Glutamatergic neuron (in vitro differentiated cells): ENCODE measurements around the gene ECM2. TPM values are rescaled to one million over a fixed set of nuclear protein-coding genes. Genes with fewer than 3 reads are reported as not detected.

Experiments used
- DNase-seq: peaks from one replicate; pipeline ENCODE4 v3.0.0; 2022
- H3K27ac Mint-ChIP-seq: one replicate; pipeline ENCODE4 v1.8.0; 2020; ENCODE audit warnings: mild to moderate bottlenecking, mixed read lengths, inconsistent platforms; ENCODE audit not compliant: unreplicated experiment
- H3K27me3 Mint-ChIP-seq: one replicate; pipeline ENCODE4 v1.8.0; 2020; ENCODE audit warnings: mild to moderate bottlenecking, moderate library complexity, mixed read lengths, inconsistent platforms; ENCODE audit not compliant: unreplicated experiment
- H3K36me3 Mint-ChIP-seq: one replicate; pipeline ENCODE4 v1.8.0; 2020; ENCODE audit warnings: mild to moderate bottlenecking, mixed read lengths, inconsistent platforms; ENCODE audit not compliant: unreplicated experiment
- H3K4me1 Mint-ChIP-seq: one replicate; pipeline ENCODE4 v1.8.0; 2020; ENCODE audit warnings: mild to moderate bottlenecking, low read depth, mixed read lengths, inconsistent platforms; ENCODE audit not compliant: unreplicated experiment
- H3K4me3 Mint-ChIP-seq: one replicate; pipeline ENCODE4 v1.8.0; 2020; ENCODE audit warnings: mild to moderate bottlenecking, mixed read lengths, inconsistent platforms; ENCODE audit not compliant: unreplicated experiment
- H3K9me3 Mint-ChIP-seq: one replicate; pipeline ENCODE4 v1.8.0; 2020; ENCODE audit warnings: mild to moderate bottlenecking, moderate library complexity, mixed read lengths, inconsistent platforms; ENCODE audit not compliant: unreplicated experiment
- CTCF ChIP-seq: fragments of 200-600 bp; sonication (generic); IDR thresholded peaks from one replicate; pipeline ENCODE4 v1.5.0; 2021; ENCODE audit not compliant: partially characterized antibody, unreplicated experiment
- total RNA-seq: library from RNA; stranded (reverse); fragmentation: NEBNext Ultra II Directional; extraction: Animal tissue kit (Norgen Biotek cat#: 25700); gene quantifications from one replicate; pipeline ENCODE4 v1.2.1, GENCODE V29; 2021; ENCODE audit not compliant: unreplicated experiment

Gene ECM2
- total RNA-seq, 1 donor from 2014 or later = 0.20 TPM

DNA sequence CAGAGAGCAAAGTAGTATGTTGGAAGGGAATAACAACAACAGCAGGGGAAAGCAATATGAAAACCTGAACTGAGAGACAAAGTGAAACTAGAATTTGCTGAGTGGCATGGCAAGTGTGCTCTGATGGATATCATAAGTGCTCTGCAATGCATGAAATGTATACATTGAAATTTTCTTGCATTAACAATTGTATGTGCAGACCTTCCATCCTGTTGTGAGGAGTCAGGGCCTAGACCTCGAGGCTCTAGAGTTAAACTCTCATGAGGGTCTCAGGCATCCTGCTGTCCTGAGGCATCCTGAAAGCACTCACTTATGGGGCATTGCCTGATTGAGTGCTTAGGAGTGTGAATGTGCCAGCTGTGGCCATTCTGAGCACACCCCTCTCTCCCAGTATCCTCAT is 1.1 kb downstream of the ECM2 start:
- Mint-ChIP-seq H3K27ac (no peak overlapping the region), H3K27me3 (no peaks in the 10 kb centered on the region), H3K36me3 (peaks cover 9% of the 10 kb centered on the region), H3K4me1 (peaks cover 7% of the 10 kb centered on the region), H3K9me3 (peaks cover 3% of the 10 kb centered on the region), H3K4me3 (no peak overlapping the region)
- DNase-seq = no peak
- no peak for TF ChIP-seq CTCF

- no peak overlapping the region for H3K27ac Mint-ChIP-seq
Measured at GRCh38 chr9:92534204-92534603, 1.6 kb downstream of the ECM2 start.

DNA sequence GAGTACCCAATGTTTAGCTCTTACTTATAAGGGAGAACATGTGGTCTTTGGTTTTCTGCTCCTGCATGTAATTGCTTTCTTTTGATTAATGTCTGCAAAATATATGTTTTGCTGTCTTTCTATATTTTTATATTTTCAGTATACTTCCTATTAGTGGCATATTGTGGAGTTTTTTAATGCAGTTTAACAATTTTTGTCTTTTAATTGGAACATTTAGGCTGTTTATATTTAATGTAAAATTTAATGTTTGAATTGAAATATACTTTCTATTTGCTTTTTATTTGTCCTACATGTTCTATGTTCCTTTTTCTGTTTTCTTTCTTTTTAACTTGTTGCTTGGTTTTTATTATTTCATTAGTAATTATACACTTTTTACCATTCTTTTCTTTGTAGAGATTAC is 4.9 kb downstream of the ECM2 start:
- TF ChIP-seq CTCF = no peak
- peaks cover 10% of the 10 kb centered on the region for H3K4me1 Mint-ChIP-seq
- H3K36me3 Mint-ChIP-seq = peaks cover 9% of the 10 kb centered on the region
- no peak for DNase-seq
- peaks cover 6% of the 10 kb centered on the region for H3K9me3 Mint-ChIP-seq
- H3K4me3 Mint-ChIP-seq = no peak overlapping the region
- no peak overlapping the region for H3K27ac Mint-ChIP-seq
- H3K27me3 Mint-ChIP-seq = no peaks in the 10 kb centered on the region

More at GRCh38 chr9:92534204-92534603, 1.6 kb downstream of the ECM2 start:
- DNase-seq = no peak
- TF ChIP-seq CTCF = no peak
- H3K36me3 Mint-ChIP-seq = peaks cover 9% of the 10 kb centered on the region
- peaks cover 3% of the 10 kb centered on the region for H3K9me3 Mint-ChIP-seq
- peaks cover 7% of the 10 kb centered on the region for H3K4me1 Mint-ChIP-seq
- no peaks in the 10 kb centered on the region for H3K27me3 Mint-ChIP-seq
- no peak overlapping the region for H3K4me3 Mint-ChIP-seq

GRCh38 chr9:92529124-92529523 is 6.7 kb downstream of the ECM2 start:
- no peak for TF ChIP-seq CTCF
- peaks cover 9% of the 10 kb centered on the region for H3K36me3 Mint-ChIP-seq
- no peak overlapping the region for H3K4me3 Mint-ChIP-seq
- H3K27me3 Mint-ChIP-seq = no peaks in the 10 kb centered on the region
- H3K9me3 Mint-ChIP-seq = peaks cover 6% of the 10 kb centered on the region
- no peak overlapping the region for H3K27ac Mint-ChIP-seq
- H3K4me1 Mint-ChIP-seq = peaks cover 5% of the 10 kb centered on the region
- DNase-seq = no peak

GRCh38 chr9:92528522-92528849 is 7.3 kb downstream of the ECM2 start:
- no peaks in the 10 kb centered on the region for H3K27me3 Mint-ChIP-seq
- H3K4me3 Mint-ChIP-seq = no peak overlapping the region
- TF ChIP-seq CTCF = no peak
- no peak overlapping the region for H3K27ac Mint-ChIP-seq
- H3K36me3 Mint-ChIP-seq = peaks cover 9% of the 10 kb centered on the region
- peaks cover 6% of the 10 kb centered on the region for H3K9me3 Mint-ChIP-seq
- peaks cover 5% of the 10 kb centered on the region for H3K4me1 Mint-ChIP-seq
- no peak for DNase-seq
